NCI-H226 (cell line): ENCODE results near the gene STIM2.

Experiments used
- DNase-seq: peaks from one replicate; pipeline ENCODE4 v3.0.0-alpha.2; 2015

The STIM2 gene

DNA sequence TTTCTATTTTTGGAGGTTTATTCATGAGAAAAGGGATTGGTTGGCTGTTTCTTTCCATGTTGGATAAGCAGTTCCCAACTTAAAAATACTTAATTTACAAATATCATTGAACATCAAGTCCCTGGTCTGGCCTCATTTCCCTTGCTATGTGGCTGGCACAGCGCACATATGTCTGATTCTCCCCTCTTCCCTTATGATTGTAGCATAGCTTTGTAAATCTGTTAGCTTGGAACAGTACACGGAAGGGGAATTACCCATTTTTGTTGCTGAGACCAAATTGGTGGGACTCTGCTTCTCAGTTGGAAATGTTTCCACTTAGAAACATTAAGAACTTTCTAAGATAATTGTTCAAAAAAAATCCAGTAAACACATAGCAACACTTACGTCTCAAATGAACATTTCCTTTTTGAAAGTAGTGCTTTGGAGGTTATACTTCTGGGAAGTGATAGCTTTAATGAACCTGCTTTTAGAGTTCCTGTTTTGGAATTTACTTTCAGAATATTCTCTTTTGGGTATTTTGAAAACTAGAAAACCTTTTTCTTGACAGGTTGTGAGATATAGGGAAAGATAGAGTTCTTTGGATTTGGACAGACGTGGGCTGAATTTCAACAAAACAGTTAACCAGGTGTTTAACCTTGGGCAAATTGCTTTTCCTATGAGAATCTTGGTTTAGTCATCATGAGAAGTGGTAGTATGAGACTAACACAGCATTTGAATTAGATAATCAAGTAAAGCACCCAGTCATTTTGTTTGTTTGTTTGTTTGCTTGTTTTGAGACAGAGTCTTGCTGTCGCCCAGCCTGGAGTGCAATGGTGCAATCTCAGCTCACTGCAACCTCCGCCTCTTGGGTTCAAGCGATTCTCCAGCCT, 47.3 kb downstream of the STIM2 start:
- no peak for DNase-seq

DNA sequence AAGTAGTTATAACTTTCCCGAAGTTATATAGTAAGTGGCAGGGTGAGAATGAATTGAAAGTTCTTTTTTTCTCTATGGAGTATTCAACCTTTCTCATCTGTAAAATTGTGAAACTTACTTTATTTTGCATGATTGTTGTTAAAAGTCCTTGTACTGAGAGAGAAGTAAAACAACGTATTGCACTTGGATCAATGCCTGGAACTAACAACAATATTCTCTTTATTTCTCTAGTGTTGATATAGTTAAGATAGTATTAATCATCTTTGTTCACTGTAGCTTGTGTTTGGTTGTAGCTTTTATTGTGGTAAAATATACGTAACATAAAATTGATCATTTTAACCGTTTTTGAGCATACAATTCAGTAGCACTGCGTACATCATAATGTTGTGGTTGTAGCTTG, 48.7 kb downstream of the STIM2 start:
- no peak for DNase-seq

- DNase-seq: no peak
These were observed 50.6 kb downstream of the STIM2 start for GRCh38 chr4:26911254-26911653.

DNA sequence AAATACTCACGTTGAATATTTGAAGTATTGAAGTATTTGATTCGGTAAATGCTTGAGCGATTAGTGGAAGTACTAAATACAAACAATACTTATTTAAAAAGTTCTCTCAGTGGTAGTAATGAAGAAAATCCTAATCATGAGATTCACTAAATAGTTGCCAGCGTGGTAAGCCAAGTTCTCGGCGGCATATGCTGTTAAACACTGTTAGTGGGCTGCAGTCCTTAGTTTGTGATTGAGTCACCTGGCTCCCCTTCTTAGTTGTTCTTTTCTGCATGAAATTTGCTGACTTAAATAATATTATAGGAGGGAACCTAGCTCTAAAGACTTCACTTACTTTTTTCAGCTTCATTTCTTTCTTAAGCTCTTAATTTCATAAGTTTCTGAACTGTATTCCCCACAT, 51.4 kb downstream of the STIM2 start:
- no peak for DNase-seq

- no peak for DNase-seq
These were observed 52.2 kb downstream of the STIM2 start for GRCh38 chr4:26912810-26913209.

GRCh38 chr4:26916195-26916594, 55.6 kb downstream of the STIM2 start:
- DNase-seq: peak; percentile 3

- DNase-seq: no peak
These were observed 70.3 kb downstream of the STIM2 start for GRCh38 chr4:26930964-26931363.

DNA sequence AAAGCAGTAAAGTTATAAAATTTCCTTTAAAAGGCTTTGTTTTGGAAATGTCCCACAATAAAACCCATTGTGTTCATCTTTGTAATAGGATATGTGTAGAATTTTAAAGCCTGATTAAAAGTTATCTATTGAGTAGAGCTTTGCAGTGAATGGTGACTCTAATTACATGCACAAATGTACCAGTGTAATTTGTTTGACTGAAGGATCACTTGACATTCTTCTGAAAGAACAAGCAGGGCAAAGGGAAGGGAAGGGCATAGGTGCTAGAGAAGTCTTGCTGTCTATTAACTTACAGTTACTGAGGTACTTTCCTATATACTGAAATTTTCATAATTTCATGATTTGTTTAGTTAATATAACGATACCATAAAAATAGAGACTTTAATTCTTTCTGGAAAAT, 70.8 kb downstream of the STIM2 start:
- no peak for DNase-seq

GRCh38 chr4:26931966-26932365, 71.3 kb downstream of the STIM2 start:
- no peak for DNase-seq

GRCh38 chr4:26935397-26935796, 74.8 kb downstream of the STIM2 start:
- no peak for DNase-seq

DNA sequence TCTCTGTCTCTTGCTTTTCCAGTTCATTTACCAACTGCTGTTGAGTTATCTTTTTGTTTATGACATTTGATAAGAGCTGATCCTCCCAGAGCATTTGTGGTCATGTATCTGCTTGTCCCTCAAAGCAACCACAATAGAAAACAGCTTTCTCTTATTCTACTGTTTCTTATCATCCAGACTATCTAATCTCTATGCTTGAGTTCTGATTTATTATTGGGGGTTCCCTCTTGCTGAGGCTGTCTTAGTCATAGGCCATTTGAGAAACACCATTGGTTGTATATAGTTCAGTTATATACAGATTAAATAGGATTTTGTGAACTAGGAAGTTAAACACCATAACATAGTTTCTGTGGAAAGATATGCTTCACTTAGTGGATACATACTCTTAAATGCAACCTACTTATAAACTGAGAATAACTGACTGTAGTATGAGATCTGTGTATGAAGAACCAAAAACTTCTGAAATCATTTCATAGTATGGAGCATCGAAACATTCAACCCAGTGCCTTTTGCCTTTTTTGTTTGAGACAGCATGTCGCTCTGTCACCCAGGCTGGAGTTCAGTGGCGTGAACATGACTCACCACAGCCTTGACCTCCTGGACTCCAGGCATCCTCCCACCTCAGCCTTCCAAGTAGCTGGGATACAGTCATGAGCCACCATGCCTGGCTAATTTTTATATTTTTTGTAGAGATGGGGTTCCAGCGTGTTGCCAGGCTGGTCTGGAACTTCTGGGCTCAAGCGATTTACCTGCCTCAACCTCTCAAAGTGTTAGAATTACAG, 75.8 kb downstream of the STIM2 start:
- DNase-seq: peak; percentile 28

GRCh38 chr4:26937139-26937538, 76.5 kb downstream of the STIM2 start:
- DNase-seq: no peak

DNA sequence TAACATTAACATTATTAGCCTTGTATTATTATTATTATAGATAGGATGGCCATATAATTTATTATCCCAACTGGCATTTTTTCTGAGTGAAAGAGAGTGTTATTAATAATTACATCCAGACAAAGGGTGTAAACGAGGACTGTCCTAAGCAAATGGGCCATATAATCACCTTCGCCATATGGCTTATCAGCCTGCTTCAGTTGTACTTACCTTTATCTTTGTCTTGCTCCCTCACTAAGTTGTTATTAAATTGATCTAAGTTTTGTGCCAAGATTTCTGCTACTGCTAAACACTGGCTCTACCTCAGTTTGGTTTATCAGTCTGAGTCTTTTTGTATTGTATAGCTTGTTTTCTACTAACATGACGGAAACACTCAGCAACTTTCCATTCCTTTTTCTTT, 76.9 kb downstream of the STIM2 start:
- DNase-seq: no peak

DNA sequence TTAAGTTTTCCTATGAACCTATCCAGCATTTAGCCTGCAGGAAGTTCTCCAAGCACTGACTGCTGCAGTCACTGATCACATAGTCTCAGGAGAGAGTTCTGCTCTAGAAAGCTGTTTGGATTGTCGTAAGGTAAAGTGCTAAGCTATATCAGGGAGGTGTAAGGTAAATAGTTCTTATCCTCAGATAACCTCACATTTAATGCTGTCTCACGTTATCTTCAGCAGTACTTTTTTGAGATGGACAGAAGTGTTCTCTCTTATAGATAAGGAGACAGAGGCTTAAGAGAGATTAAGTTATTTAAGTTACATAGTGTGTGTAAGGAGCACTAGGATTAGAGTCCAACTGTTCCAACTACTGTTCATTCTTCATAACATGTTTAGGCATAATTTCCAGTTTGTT, 77.9 kb downstream of the STIM2 start:
- no peak for DNase-seq

- no peak for DNase-seq
These were observed 81.3 kb downstream of the STIM2 start for GRCh38 chr4:26941951-26942350.

DNA sequence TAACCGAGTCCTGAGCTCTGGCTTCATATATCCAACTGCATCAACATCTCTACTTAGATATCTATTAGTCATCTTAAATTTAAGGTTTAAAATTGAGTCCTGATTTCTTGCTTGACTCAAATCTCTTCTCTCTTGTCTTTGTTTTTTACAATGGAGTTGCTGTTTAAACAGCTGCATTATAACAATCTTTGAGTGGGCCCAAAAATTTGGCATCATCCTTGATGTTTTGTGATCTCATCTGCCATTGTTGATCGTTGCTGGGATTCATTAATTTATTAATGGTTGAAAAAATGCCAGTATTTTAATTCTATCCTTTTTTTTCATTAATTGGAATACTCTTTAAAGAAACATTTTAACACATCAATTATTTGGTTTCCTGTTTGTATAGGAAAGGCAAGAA, 82.2 kb downstream of the STIM2 start:
- DNase-seq: no peak

DNA sequence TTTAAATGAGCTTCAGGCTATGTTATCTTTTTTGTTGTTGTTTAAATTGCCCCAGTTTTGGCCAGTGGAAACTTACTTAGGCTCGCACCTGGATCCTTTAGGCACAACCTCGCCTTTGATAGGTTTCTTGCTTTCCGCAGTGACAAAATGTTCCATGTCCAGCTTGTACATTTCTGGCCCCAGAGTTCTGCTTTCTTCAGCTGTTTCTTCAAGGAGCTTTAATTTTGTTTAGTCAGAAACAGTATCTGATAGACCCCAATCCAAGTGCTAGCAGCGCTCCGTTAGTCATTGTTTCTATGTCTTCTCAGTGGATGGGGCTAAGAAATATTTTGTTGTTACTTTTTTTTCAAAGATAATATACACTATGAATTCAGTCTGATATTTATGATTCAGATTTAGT, 82.8 kb downstream of the STIM2 start:
- no peak for DNase-seq

- no peak for DNase-seq
These were observed 85.2 kb downstream of the STIM2 start for GRCh38 chr4:26945794-26946193.

DNA sequence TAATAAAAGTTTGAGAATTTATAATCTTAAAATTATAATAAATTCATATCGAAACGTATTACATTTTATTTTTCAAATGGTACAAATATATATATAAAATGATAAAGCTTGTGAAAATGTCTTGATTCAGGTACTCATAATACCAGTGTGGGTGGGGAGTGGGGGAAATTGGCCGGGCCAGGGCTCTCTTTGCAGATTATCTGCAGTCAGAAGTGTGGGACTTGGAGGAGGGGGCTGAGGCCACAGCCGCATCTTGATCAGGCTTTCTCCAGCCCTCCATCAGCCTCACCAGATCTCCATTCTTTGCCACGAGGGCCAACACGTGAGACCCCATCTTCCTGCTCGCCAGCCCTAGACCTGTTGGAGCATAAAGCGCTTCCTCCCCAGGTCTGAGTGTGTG, 86.7 kb downstream of the STIM2 start:
- DNase-seq: no peak

GRCh38 chr4:26950446-26950845, 89.8 kb downstream of the STIM2 start:
- no peak for DNase-seq

GRCh38 chr4:26952891-26953290, 92.2 kb downstream of the STIM2 start:
- DNase-seq: no peak

DNA sequence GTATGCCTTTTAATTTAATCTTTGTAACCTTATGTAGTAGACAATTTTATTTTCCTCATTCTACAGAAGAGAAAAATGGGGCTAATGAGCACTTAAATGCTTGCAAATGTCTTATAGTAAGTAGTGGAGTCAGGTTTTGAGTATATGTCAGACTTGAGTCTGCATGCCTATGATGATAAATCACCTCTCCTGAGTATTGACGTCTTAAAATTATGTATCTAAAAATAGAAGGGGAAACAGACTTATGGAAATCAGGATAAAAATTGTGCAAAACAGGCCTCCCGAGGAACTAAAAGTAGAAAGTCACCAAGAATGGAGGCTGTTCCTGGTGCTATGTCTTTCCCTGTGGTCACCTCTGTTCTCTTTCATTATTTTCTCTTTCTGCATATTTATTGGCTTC, 92.7 kb downstream of the STIM2 start:
- no peak for DNase-seq

GRCh38 chr4:26953770-26954423, 93.3 kb downstream of the STIM2 start:
- DNase-seq: no peak

- DNase-seq: no peak
These were observed 94.6 kb downstream of the STIM2 start for GRCh38 chr4:26955241-26955640.
